OCI-LY3 (cell line): Measurements from ENCODE around the gene SCARB1.

Source experiments
- EZH2phosphoT487 ChIP-seq: fragments of 200-600 bp; shearing (Covaris generic); IDR thresholded peaks from 2 replicates; pipeline ENCODE4 v1.6.1; 2018; ENCODE audit warnings: antibody characterized with exemption, mixed run types, low read depth
- TF ChIP-seq, protein P1 (sequence below): fragments of 200-600, 300-600 bp; sonication (generic); IDR thresholded peaks from 2 replicates; pipeline ENCODE4 v1.5.1; 2014; ENCODE audit warnings: antibody characterized with exemption, low read length, low read depth

DNA sequence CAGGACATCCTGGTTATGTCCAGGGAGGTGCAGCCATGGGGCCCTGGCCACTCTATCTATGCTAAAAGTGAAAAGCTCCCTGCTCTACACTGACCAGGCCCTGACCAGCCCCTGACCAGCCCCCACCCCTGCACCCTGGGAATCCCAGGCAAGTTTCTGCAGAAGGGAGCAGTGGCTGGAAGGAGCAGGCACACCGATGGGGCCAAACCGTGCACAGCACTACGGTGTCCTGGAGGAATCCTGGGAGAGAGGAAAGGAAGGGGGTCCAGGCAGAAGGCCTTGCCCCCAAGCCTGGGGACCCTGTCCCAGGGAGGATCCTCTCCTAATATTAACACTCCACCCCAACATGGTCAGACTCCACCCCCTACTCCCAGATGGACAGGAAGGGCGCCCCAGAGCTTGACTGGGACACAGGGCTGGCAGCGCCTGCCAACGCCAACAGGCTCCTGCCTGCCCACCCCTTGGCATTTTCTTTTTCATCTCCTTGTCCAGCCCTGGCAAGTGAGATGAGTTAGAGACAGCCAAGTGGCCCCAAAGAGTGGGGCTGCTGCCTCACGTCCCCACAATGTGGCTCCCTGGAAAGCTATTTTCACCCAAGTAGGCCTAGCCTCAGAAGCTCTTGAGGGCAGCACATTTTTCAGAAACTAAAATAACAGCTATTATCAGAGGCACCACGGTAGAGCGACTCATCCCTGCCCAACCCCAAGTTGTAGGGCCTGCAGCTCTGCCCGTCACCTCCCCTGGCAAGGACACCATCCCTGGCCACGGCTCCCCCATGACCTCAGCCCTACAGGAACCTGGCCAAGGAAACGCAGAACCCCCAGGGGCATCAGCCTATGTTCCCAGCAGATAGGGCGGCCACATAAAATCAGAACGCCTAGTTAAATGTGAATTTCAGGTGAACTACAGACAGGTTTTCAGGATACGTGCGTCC is 82.6 kb downstream of the SCARB1 start:
- TF ChIP-seq, protein P1, sequence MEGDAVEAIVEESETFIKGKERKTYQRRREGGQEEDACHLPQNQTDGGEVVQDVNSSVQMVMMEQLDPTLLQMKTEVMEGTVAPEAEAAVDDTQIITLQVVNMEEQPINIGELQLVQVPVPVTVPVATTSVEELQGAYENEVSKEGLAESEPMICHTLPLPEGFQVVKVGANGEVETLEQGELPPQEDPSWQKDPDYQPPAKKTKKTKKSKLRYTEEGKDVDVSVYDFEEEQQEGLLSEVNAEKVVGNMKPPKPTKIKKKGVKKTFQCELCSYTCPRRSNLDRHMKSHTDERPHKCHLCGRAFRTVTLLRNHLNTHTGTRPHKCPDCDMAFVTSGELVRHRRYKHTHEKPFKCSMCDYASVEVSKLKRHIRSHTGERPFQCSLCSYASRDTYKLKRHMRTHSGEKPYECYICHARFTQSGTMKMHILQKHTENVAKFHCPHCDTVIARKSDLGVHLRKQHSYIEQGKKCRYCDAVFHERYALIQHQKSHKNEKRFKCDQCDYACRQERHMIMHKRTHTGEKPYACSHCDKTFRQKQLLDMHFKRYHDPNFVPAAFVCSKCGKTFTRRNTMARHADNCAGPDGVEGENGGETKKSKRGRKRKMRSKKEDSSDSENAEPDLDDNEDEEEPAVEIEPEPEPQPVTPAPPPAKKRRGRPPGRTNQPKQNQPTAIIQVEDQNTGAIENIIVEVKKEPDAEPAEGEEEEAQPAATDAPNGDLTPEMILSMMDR = no peak
- no peak for TF ChIP-seq EZH2phosphoT487
